ENCODE measurements around the gene ALDH3A1.

Gene ALDH3A1

GRCh38 chr17:19718613-19719354 is 29.3 kb downstream of the ALDH3A1 start:
- H3K27me3 ChIP-seq (ENCODE audit: control insufficient read depth, insufficient read depth, low read length): no peaks in the 10 kb centered on the region
- no peaks in the 10 kb centered on the region for H3K9me3 ChIP-seq (ENCODE audit: control insufficient read depth, insufficient read depth, low read length)
- H3K27ac ChIP-seq (ENCODE audit: low read length): no peak overlapping the region
- H3K36me3 ChIP-seq (ENCODE audit: control insufficient read depth, insufficient read depth, low read length): no peaks in the 10 kb centered on the region
- peaks cover 3% of the 10 kb centered on the region; the same call in 1 of the 2 replicates for H3K4me1 ChIP-seq (ENCODE audit: control insufficient read depth, insufficient read depth, low read length)
- no peak overlapping the region for H3K4me3 ChIP-seq (ENCODE audit: low read length)
- DNase-seq (ENCODE audit: low read depth, low spot score): no peak
- no CpG with 5 or more reads among the region's 18 CpGs for WGBS (ENCODE audit: insufficient coverage, insufficient read length)

DNA sequence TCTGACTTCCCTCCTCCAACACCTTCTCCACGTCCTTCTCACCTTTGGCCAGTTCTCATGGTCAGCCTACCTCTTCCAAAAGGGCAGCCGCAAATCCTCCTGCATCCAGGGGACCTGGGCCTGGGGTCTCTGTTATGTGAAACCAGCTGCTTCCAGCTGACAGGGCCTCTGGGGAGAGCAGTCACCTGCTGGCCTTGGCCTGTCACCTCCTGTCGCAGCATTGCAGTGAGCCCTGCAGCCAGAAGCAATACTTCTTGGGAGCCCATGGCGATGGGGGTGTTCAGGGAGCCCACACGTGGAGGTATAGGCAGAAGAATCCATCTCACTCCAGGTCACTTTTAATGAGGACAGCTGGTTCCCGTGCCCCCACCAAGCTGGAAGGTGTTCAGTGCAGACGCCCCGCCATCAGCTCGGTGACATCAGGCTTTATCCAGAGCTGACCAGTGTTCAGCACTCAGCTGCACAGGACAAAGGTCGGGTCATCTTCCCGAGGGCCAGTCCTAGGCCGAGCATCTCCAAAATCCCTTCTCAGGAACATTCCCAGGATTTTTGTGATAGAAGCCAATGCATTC is 30.0 kb downstream of the ALDH3A1 start:
- H3K27ac ChIP-seq (ENCODE audit: low read length): no peak overlapping the region
- H3K4me1 ChIP-seq (ENCODE audit: control insufficient read depth, insufficient read depth, low read length): peaks cover 3% of the 10 kb centered on the region; the same call in 1 of the 2 replicates

DNA sequence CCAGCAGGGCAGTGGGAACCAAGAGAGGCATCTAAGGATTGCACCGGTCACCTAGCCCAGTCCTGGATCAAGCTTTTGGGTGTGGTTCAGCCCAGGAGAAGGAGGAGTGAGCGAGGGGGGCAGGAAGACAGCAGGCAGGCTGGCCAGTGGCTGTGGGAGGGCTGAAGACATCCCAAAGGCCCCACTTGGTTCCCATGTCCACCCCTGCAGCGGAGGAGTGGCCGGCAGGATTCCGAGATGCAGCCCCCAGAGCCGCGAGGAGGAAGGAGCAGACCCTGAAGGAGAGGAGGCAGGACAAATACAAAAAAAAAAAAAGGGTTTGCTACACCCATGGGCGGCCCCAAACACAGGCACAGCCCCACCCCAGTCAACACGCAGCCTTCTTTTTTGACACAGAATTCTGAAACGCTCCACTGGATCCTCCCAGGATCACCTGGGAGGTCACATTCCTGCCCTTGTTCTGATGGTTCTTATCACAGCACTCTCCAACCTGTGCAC is 30.6 kb downstream of the ALDH3A1 start:
- no peak for DNase-seq (ENCODE audit: low read depth, low spot score)
- H3K9me3 ChIP-seq (ENCODE audit: control insufficient read depth, insufficient read depth, low read length): no peaks in the 10 kb centered on the region
- peaks cover 3% of the 10 kb centered on the region; the same call in 1 of the 2 replicates for H3K4me1 ChIP-seq (ENCODE audit: control insufficient read depth, insufficient read depth, low read length)
- no peak overlapping the region for H3K4me3 ChIP-seq (ENCODE audit: low read length)
- no CpG with 5 or more reads among the region's 10 CpGs for WGBS (ENCODE audit: insufficient coverage, insufficient read length)
- H3K36me3 ChIP-seq (ENCODE audit: control insufficient read depth, insufficient read depth, low read length): no peaks in the 10 kb centered on the region
- no peaks in the 10 kb centered on the region for H3K27me3 ChIP-seq (ENCODE audit: control insufficient read depth, insufficient read depth, low read length)
- no peak overlapping the region for H3K27ac ChIP-seq (ENCODE audit: low read length)

More for the DNA sequence above, 30.0 kb downstream of the ALDH3A1 start:
- H3K36me3 ChIP-seq (ENCODE audit: control insufficient read depth, insufficient read depth, low read length): no peaks in the 10 kb centered on the region
- no CpG with 5 or more reads among the region's 12 CpGs for WGBS (ENCODE audit: insufficient coverage, insufficient read length)
- DNase-seq (ENCODE audit: low read depth, low spot score): no peak
- H3K4me3 ChIP-seq (ENCODE audit: low read length): no peak overlapping the region
- no peaks in the 10 kb centered on the region for H3K27me3 ChIP-seq (ENCODE audit: control insufficient read depth, insufficient read depth, low read length)
- no peaks in the 10 kb centered on the region for H3K9me3 ChIP-seq (ENCODE audit: control insufficient read depth, insufficient read depth, low read length)

DNA sequence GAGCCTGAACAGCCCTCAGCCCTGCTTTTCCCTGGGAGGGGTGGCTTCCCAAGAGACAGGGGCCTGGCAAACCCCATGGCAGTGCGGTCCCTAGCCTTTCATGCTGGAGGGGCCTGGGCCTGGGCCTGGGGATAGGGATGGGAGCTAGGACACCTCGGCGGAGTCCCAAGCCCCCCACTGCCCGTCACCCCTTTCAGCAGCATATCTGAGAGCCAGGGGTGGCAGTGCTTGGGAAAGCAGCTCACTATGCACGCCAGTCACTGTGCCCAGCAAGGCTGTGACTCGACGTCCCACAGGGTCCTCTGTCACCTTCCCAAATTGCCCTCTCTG is 31.1 kb downstream of the ALDH3A1 start:
- H3K4me3 ChIP-seq (ENCODE audit: low read length): no peak overlapping the region
- WGBS (ENCODE audit: insufficient coverage, insufficient read length): no CpG with 5 or more reads among the region's 7 CpGs
- H3K9me3 ChIP-seq (ENCODE audit: control insufficient read depth, insufficient read depth, low read length): no peaks in the 10 kb centered on the region
- DNase-seq (ENCODE audit: low read depth, low spot score): no peak
- H3K4me1 ChIP-seq (ENCODE audit: control insufficient read depth, insufficient read depth, low read length): peaks cover 3% of the 10 kb centered on the region; the same call in 1 of the 2 replicates
- no peaks in the 10 kb centered on the region for H3K36me3 ChIP-seq (ENCODE audit: control insufficient read depth, insufficient read depth, low read length)
- H3K27ac ChIP-seq (ENCODE audit: low read length): no peak overlapping the region
- no peaks in the 10 kb centered on the region for H3K27me3 ChIP-seq (ENCODE audit: control insufficient read depth, insufficient read depth, low read length)

GRCh38 chr17:19716108-19717030 is 31.7 kb downstream of the ALDH3A1 start, which contains the start of gene SLC47A2:
Gene SLC47A2 (minus strand): TSS chr17:19716584. CDS start chr17:19716555, 29 bp downstream.
- Histone ChIP-seq H3K36me3 (ENCODE audit: control insufficient read depth, insufficient read depth, low read length) (no peaks in the 10 kb centered on the region), H3K27ac (ENCODE audit: low read length) (no peak within 1 kb of the TSS), H3K9me3 (ENCODE audit: control insufficient read depth, insufficient read depth, low read length) (no peaks in the 10 kb centered on the region), H3K4me1 (ENCODE audit: control insufficient read depth, insufficient read depth, low read length) (peaks cover 3% of the 10 kb centered on the region; the same call in 1 of the 2 replicates), H3K4me3 (ENCODE audit: low read length) (no peak within 1 kb of the TSS), H3K27me3 (ENCODE audit: control insufficient read depth, insufficient read depth, low read length) (no peaks in the 10 kb centered on the region)
- whole genome bisulfite sequencing (ENCODE audit: insufficient coverage, insufficient read length): no CpG with 5 or more reads among the region's 13 CpGs
- no peak for DNase-seq (ENCODE audit: low read depth, low spot score)

DNA sequence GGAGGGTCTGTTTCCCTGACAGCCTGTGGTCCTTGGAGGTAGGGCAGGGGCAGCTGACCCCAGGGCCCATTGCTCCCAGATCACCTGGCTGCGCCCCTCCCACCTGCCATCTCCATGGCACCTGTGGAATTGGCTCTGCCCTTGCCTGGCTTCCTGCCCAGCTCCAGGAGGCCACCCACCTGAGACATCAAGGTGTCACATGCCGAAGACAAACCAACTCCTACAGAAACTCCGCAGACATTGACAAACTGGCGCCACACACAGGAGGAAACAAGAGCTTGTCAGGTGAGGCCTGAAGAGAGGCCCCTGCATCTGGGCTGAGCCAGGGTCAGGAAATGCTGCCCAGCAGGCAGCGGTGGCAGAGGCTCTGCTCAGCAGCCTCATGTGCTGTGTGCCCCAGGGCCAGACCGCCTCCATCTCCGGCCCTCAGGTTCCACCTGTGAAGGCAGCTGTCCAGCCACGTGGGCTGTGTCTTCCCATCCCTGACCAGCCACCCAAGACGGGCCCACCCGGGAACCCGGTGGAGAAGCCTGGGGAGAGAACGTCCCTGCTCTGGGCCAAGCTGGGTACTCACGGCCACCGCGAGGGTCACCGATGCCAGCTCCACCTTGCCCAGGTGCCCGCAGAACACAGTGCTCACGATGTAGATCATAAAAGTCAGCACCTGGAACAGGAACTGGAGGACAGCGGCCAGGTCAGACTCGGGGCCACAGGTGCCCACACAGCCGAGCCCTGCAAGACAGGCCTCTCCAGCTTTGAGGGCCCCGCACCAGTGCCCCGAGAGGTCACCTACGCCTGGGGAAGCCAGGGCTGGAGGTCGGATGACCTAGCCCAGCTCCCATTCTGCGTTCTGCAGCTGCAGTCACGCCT is 33.3 kb downstream of the ALDH3A1 start:
- H3K27me3 ChIP-seq (ENCODE audit: control insufficient read depth, insufficient read depth, low read length): no peaks in the 10 kb centered on the region
- peaks cover 3% of the 10 kb centered on the region; the same call in 1 of the 2 replicates for H3K4me1 ChIP-seq (ENCODE audit: control insufficient read depth, insufficient read depth, low read length)
- no peak overlapping the region for H3K4me3 ChIP-seq (ENCODE audit: low read length)
- no peak overlapping the region for H3K27ac ChIP-seq (ENCODE audit: low read length)
- no peak for DNase-seq (ENCODE audit: low read depth, low spot score)
- H3K36me3 ChIP-seq (ENCODE audit: control insufficient read depth, insufficient read depth, low read length): no peaks in the 10 kb centered on the region
- no CpG with 5 or more reads among the region's 27 CpGs for WGBS (ENCODE audit: insufficient coverage, insufficient read length)
- H3K9me3 ChIP-seq (ENCODE audit: control insufficient read depth, insufficient read depth, low read length): no peaks in the 10 kb centered on the region

GRCh38 chr17:19713901-19714361 is 34.2 kb downstream of the ALDH3A1 start:
- DNase-seq (ENCODE audit: low read depth, low spot score): no peak
- H3K4me1 ChIP-seq (ENCODE audit: control insufficient read depth, insufficient read depth, low read length): peaks cover 3% of the 10 kb centered on the region; the same call in 1 of the 2 replicates
- H3K9me3 ChIP-seq (ENCODE audit: control insufficient read depth, insufficient read depth, low read length): no peaks in the 10 kb centered on the region
- no peaks in the 10 kb centered on the region for H3K27me3 ChIP-seq (ENCODE audit: control insufficient read depth, insufficient read depth, low read length)
- H3K27ac ChIP-seq (ENCODE audit: low read length): no peak overlapping the region
- H3K4me3 ChIP-seq (ENCODE audit: low read length): no peak overlapping the region
- no peaks in the 10 kb centered on the region for H3K36me3 ChIP-seq (ENCODE audit: control insufficient read depth, insufficient read depth, low read length)
- no CpG with 5 or more reads among the region's 28 CpGs for WGBS (ENCODE audit: insufficient coverage, insufficient read length)

- DNase-seq (ENCODE audit: low read depth, low spot score): no peak
- Histone ChIP-seq H3K27me3 (ENCODE audit: control insufficient read depth, insufficient read depth, low read length) (no peaks in the 10 kb centered on the region), H3K27ac (ENCODE audit: low read length) (no peak overlapping the region), H3K36me3 (ENCODE audit: control insufficient read depth, insufficient read depth, low read length) (no peaks in the 10 kb centered on the region), H3K9me3 (ENCODE audit: control insufficient read depth, insufficient read depth, low read length) (no peaks in the 10 kb centered on the region), H3K4me1 (ENCODE audit: control insufficient read depth, insufficient read depth, low read length) (peaks cover 3% of the 10 kb centered on the region; the same call in 1 of the 2 replicates), H3K4me3 (ENCODE audit: low read length) (no peak overlapping the region)
- WGBS (ENCODE audit: insufficient coverage, insufficient read length): no CpG with 5 or more reads among the region's 16 CpGs
Measured at GRCh38 chr17:19713462-19713861, 34.6 kb downstream of the ALDH3A1 start.

GRCh38 chr17:19712436-19713004 is 35.6 kb downstream of the ALDH3A1 start:
- peaks cover 3% of the 10 kb centered on the region; the same call in 1 of the 2 replicates for H3K4me1 ChIP-seq (ENCODE audit: control insufficient read depth, insufficient read depth, low read length)
- H3K27ac ChIP-seq (ENCODE audit: low read length): no peak overlapping the region
- no CpG with 5 or more reads among the region's 12 CpGs for WGBS (ENCODE audit: insufficient coverage, insufficient read length)
- no peaks in the 10 kb centered on the region; the same call in 1 of the 2 replicates for H3K36me3 ChIP-seq (ENCODE audit: control insufficient read depth, insufficient read depth, low read length)
- H3K27me3 ChIP-seq (ENCODE audit: control insufficient read depth, insufficient read depth, low read length): no peaks in the 10 kb centered on the region
- H3K4me3 ChIP-seq (ENCODE audit: low read length): no peak overlapping the region
- DNase-seq (ENCODE audit: low read depth, low spot score): no peak
- H3K9me3 ChIP-seq (ENCODE audit: control insufficient read depth, insufficient read depth, low read length): no peaks in the 10 kb centered on the region

Data from iPS DF 6.9 (cell line).